Kidney (tissue), 14 donors: ENCODE measurements around the gene FAM131B. TPM values are rescaled to one million over a fixed set of nuclear protein-coding genes. Genes with fewer than 3 reads are reported as not detected.

Source experiments
- DNase-seq, 5 donors: peaks; one replicate each; pipeline ENCODE4 v3.0.0-alpha.2; 2013 to 2020
- FAIRE-seq: peaks from 2 replicates; lab custom pipeline; 2012; peaks lifted over from hg19 to GRCh38; lab: Jason Lieb, UNC
- H3K27ac ChIP-seq, 2 donors: one replicate each; pipeline ENCODE4 v1.7.0; 2013; ENCODE audit warnings: low read depth in 2 of 2, low read length in 2 of 2, inconsistent platforms in 1 of 2
- H3K27me3 ChIP-seq: one replicate; pipeline ENCODE4 v1.7.1; 2013; ENCODE audit warnings: low read length, inconsistent platforms; ENCODE audit not compliant: control insufficient read depth, insufficient read depth
- H3K36me3 ChIP-seq, 3 donors: one replicate each; pipeline versions ENCODE4 v1.7.0 to v1.7.1; 2013; ENCODE audit warnings: low read length in 3 of 3, control low read depth in 1 of 3, inconsistent platforms in 1 of 3; ENCODE audit not compliant: insufficient read depth in 3 of 3, control insufficient read depth in 2 of 3
- H3K4me1 ChIP-seq, 3 donors: one replicate each; pipeline versions ENCODE4 v1.7.0 to v1.7.1; 2013; ENCODE audit warnings: low read length in 3 of 3, inconsistent platforms in 1 of 3, low read depth in 1 of 3; ENCODE audit not compliant: control insufficient read depth in 2 of 3, insufficient read depth in 2 of 3
- H3K4me3 ChIP-seq, 3 donors: one replicate each; pipeline versions ENCODE4 v1.7.0 to v1.8.1; 2013; ENCODE audit warnings: low read length in 3 of 3, control low read depth in 1 of 3, inconsistent platforms in 1 of 3
- H3K9ac ChIP-seq, 3 donors: one replicate each; pipeline versions ENCODE4 v1.7.0 to v1.7.1; 2013; ENCODE audit warnings: low read length in 3 of 3, control low read depth in 1 of 3, inconsistent platforms in 1 of 3
- H3K9me3 ChIP-seq, 3 donors: one replicate each; pipeline versions ENCODE4 v1.7.0 to v1.7.1; 2013; ENCODE audit warnings: low read length in 3 of 3, control low read depth in 1 of 3, inconsistent platforms in 1 of 3; ENCODE audit not compliant: control insufficient read depth in 2 of 3, insufficient read depth in 1 of 3
- CTCF ChIP-seq: IDR thresholded peaks from 3 replicates; pipeline ENCODE4 v1.5.1; 2012; ENCODE audit warnings: mild to moderate bottlenecking, moderate library complexity, borderline replicate concordance; ENCODE audit not compliant: insufficient read depth; ENCODE audit errors: extremely low read depth
- intact Hi-C: fragments of 100-400 bp; cut with DNase I; formaldehyde crosslinking; loops from one replicate; pipeline ENCODE4 v1.11.1; 2022
- polyA plus RNA-seq: library from polyadenylated mRNA; stranded (reverse); fragments of 350-450 nt; fragmentation: Illumina TruSeq; extraction: RNeasy Lipid Tissue Mini Kit (QIAGEN cat#74804); gene quantifications from one replicate; pipeline ENCODE4 v1.2.3, GENCODE V29; 2014; ENCODE audit warnings: low read depth, low replicate concordance; ENCODE audit not compliant: insufficient read depth
- total RNA-seq: library from RNA; stranded (reverse); fragmentation: NEBNext Ultra II Directional; extraction: Animal tissue kit (Norgen Biotek cat#: 25700); gene quantifications from one replicate; pipeline ENCODE4 v1.2.1, GENCODE V29; 2021
- donor health status: control.
- donor health status: control.
- donor health status: control.
- donor health status: control.
- donor health status: control.
- donor health status: DM: yes; HTN: yes; CAD: no.
- donor health status: Normal renal cell carcinoma (clear cell type).

FAM131B gene
- total and polyA plus RNA-seq, 2 donors from 2014 or later, result 0.19 to 0.82 TPM

DNA sequence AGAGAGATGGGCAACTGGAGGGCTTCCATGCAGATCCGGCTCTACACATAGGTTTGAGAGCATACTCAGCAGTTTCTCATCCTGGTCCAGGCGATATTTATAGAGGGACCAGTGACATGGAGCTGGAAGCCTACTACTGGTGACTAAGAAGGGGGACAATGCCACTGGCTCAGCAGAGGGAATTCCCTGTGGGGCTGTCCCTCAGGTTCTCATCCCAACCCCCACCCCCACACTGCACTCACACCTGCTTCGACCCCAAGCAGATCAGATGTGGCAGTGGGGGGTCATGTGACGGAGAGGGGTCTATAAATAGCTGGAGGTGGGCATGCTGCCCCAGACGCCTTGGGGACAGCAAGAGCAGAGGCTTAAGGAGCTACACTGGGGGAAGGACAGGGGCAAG lies 46.7 kb downstream of the FAM131B start, which contains the start of gene CLCN1:
Gene CLCN1 (plus strand): TSS at position 336 of the 400 bp plus-strand sequence. CDS start 102 bp downstream, outside the sequence.
- no peak for FAIRE-seq
- H3K4me3 ChIP-seq, result no peak within 1 kb of the TSS
- H3K27ac ChIP-seq, result no peak within 1 kb of the TSS
- H3K36me3 ChIP-seq, result no peaks in the 10 kb centered on the region
- TF ChIP-seq CTCF, result no peak
- H3K4me1 ChIP-seq, result no peaks in the 10 kb centered on the region
- no peaks in the 10 kb centered on the region for H3K27me3 ChIP-seq
- intact Hi-C loops, result no loop called here
- no peak for DNase-seq
- H3K9ac ChIP-seq, result no peak within 1 kb of the TSS
- no peaks in the 10 kb centered on the region for H3K9me3 ChIP-seq

GRCh38 chr7:143314127-143314526 lies 48.4 kb downstream of the FAM131B start:
- Histone ChIP-seq H3K4me3 (no peak overlapping the region), H3K27me3 (no peaks in the 10 kb centered on the region), H3K36me3 (no peaks in the 10 kb centered on the region), H3K9ac (no peak overlapping the region), H3K27ac (no peak overlapping the region), H3K9me3 (no peaks in the 10 kb centered on the region), H3K4me1 (no peaks in the 10 kb centered on the region)
- intact Hi-C loops, result no loop called here
- FAIRE-seq (no peak), DNase-seq (no peak)
- no peak for TF ChIP-seq CTCF

DNA sequence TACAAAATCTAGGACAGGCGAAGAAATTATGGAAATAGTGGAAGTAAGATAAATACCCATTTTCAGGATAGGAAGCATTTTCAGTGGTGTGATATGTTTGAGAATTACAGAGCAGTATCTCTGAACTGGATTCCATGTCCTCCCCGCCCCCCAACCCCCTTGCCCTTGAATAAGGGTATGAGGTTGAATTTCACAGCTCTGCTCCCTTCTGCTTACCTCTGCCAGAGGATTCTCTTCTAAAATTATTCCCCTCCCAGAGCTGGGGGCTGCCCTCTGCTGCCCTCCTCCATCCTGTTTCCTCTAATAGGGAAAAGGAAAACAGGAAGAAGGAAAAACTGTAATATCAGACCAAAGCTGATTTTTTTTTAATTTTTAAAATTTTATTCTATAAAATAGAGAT lies 53.9 kb downstream of the FAM131B start:
- H3K4me1 ChIP-seq, result no peaks in the 10 kb centered on the region
- FAIRE-seq (no peak), DNase-seq (no peak)
- no peak overlapping the region for H3K9ac ChIP-seq
- no peak overlapping the region for H3K4me3 ChIP-seq
- H3K9me3 ChIP-seq, result no peaks in the 10 kb centered on the region
- H3K27me3 ChIP-seq, result no peaks in the 10 kb centered on the region
- intact Hi-C loops, result loop anchor here (10.0 kb wide), 1 partner anchor 64 kb away; no protein-coding TSS in a partner anchor
- TF ChIP-seq CTCF, result no peak
- H3K27ac ChIP-seq, result no peak overlapping the region
- H3K36me3 ChIP-seq, result peaks cover 15 to 29% (median 27%) of the 10 kb centered on the region in 3 donors
